NCI-H446 treated with DMSO at 0.1 percent for 48 hours (cell line): Measurements from ENCODE around the gene FOXB1.
A peak's percentile ranks its signal among the peaks of the same experiment; 100 is the strongest.

Source experiments
- DNase-seq: peaks from one replicate; lab custom pipeline; 2025; lab: John Stamatoyannopoulos, UW

FOXB1 gene

GRCh38 chr15:60004009-60004845 lies at the start of gene FOXB1:
TSS of gene FOXB1 (plus strand) at chr15:60004311. CDS start at chr15:60004964, 653 bp downstream.
- no peak for DNase-seq

DNA sequence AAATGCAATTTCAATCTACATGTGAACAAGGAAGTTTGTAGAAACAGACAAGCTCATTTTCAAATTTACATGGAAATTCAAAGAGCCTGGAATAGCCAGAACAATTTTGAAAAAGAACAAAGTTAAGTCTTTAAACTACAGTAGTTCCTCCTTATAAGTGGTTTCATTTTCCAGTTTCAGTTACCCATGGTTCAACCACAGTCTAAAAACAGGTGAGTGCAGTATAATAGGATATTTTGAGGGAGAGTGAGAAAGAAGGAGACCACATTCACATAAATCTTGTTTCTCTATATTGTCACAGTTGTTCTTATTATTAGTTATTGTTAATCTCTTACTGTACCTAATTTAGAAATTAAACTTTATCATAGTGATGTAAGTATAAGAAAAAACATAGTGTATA lies 45.8 kb upstream of the FOXB1 start:
- DNase-seq: no peak

DNA sequence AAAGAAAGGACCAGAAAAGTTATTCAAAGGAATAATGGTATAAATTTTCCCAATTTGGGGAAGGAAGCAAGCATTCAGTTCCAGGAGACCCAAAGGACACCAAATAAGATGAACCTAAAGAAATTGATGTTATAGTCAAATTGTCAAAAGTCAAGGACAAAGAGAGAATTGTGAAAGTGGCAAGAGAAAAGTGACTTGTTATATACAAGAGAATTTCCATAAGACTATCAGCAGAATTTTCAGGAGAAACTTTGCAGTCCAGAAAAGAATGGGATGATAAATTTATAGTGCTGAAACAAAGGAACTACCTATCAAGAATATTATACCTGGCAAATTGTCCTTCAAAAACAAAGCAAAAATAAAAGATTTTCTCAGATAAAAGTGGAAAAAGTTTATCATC lies 43.8 kb upstream of the FOXB1 start:
- no peak for DNase-seq

- DNase-seq: no peak
Measured at GRCh38 chr15:59963322-59963721, 40.8 kb upstream of the FOXB1 start.

- DNase-seq: no peak
Measured at GRCh38 chr15:59963925-59964324, 40.2 kb upstream of the FOXB1 start.

GRCh38 chr15:59965741-59966140 lies 38.4 kb upstream of the FOXB1 start:
- no peak for DNase-seq

- DNase-seq: no peak
Measured at GRCh38 chr15:59966262-59966661, 37.8 kb upstream of the FOXB1 start.

DNA sequence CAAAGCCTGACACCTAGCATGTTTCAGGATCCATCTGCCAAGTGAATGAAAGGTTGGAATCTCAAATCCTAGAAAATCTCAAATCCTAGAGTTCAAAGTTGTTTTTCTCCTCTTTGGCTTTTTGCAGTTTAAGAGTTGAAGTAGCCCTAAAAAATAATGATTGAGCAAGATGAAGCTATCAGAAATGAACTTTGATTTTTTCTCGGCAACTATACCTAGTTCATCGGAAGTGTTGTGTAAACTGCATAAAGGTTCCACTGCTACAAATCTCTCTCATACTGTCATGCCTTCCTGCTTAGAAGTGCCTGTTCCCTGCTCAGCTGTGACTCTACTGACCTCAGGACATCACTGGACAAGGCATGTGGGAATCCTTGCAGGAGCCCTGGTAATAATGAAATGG lies 35.8 kb upstream of the FOXB1 start:
- no peak for DNase-seq

DNA sequence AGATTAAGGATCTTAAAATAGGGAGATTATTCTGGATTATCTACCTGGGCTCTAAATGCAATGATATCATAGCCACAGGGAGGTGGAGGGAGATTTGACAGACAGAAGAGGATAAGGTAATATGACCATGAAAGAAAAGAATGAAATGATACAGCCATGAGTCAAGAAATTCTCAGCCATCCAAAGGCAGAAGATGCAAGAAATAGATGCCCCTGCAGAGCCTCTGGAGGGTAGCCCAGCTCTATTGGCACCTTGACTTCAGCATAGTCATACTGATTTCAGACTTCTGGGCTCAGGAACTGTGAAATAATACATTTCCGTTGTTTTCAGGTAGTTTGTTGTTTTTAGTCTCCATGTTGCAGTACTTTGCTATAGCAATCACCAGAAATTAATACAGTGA lies 31.9 kb upstream of the FOXB1 start:
- DNase-seq: no peak

DNA sequence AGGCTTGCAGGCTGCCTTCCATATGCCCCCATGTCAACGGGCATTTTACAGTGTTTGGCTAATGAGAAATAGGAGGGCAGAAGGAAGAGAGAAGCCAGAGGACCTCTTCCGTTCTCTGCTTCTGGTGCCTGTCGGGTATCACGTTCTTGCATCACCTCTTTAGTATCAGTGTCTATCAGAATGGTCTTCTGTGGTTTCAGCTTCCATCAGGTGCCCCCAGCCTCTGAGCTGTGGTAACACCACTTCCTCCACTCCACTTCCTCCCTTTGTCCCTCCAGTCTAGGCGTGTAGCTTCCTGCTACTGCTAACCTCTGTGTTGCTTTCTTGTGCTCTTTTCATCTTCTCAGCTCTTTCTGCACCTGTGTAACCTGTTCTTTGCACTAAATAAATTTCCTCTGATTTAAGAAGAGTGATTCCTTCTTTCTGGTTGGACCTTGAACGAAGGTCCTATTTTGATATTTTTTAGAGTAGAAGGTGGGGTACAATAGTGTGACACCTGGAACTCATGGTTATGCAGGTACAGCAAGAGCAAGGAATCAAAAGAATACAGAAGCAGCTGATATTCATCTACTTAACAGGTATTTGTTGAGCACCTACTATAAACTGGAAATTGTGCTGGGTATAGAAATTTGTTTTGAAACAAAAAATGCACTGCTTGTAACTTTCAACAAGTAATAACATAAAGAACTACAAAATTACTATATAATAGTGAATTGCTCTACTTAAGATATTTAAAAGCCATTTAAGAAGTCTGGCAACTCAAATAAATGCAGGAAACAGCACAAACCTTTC lies 27.4 kb upstream of the FOXB1 start:
- no peak for DNase-seq

GRCh38 chr15:59991834-59992233 lies 12.3 kb upstream of the FOXB1 start:
- peak; percentile 10 for DNase-seq

GRCh38 chr15:59993041-59993750 lies 10.9 kb upstream of the FOXB1 start:
- no peak for DNase-seq

DNA sequence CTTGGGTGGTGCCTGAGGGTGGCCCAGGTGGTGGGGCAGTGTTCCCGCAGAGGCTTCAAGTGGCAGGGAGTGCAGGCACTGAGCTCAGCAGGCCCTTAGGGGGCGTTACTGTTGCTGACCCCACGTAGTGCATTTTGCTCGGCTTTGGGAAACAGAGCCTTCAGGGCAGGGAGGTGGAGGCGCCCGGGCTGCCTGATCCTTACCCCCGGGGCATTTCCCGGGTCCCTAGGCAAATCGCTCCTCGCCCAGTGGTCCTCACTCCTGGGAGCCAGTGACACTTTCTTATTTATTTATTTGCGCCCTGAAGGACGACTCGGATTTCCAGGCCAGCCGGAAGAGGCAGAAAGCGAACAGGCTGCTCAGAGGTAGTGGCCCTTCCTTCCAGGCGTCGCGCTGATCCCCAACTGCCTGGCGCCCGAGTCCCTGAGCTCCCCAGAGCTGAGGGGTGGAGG lies 10.1 kb upstream of the FOXB1 start:
- DNase-seq: no peak

- DNase-seq: no peak
Measured at GRCh38 chr15:59994526-59994887, 9.6 kb upstream of the FOXB1 start.

GRCh38 chr15:59994888-59995557 lies 9.1 kb upstream of the FOXB1 start:
- no peak for DNase-seq

DNA sequence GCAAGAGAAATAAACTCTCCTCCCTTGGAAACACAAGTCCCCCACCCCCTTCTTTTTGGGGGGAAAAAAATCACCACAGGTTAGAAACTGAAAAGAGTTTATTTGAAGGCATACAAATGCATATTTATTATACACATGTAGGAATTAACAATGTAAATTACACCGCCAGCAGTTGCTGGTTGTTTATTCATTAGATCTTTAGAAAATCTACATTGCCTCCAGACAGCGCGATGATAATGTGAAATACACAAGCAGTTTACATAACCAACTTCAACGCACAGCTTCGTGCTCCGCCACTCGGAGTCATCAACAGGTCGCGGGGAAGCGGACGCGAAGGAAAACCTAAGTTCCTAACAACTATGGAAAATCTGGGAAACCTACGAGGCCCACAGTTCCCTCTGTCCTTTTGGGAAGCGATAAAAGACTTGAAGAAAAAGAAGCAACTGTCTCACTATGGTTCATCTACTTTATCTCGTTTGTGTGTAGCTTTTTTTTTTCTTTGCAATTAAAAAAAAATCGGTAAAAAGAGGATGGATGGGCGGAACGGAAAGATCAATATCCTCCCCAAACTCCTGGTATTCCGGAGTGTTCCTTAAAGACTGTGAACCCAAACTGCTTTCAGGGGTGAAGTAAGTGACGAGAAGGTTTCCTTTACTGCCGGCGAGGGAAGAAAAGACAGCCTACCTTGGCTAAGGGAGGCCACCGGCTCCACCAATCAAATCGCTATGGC lies 8.4 kb upstream of the FOXB1 start:
- DNase-seq: no peak

- DNase-seq: no peak
Measured at GRCh38 chr15:59996298-59997041, 7.6 kb upstream of the FOXB1 start.

GRCh38 chr15:59997070-59997701 lies 6.9 kb upstream of the FOXB1 start:
- no peak for DNase-seq

DNA sequence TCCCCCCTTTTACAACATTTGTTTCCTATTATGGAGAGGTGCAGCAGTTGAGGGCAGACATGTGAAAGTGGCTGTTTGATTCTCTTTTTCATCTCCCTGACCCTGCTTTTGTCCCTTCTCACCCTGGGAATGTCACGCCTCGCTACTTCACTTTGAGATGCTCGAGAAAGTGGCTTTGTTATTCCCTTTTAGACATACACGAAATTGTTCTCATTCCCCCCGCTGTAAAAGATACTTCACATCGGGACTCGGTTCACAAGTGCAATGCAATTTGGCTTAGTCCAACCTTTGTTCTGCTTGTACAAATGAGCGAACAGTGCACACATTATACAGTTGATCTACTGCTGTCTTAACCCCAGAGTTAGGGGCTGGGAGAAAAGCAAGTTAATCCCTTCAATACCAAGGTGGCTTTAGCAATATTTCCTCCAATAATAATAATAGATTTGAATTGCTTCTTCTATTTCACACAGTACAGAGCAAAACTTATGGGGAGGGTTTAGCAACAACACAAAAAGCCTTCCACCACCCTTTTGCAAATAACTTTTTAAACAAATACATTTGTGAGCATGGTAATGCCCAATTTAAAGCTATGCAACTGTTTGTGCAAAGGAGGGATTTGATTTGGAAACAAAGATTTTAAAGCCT lies 5.7 kb upstream of the FOXB1 start:
- no peak for DNase-seq
